Measurements from ENCODE around the gene TK1.
A peak's percentile ranks its signal among the peaks of the same experiment; 100 is the strongest.

The TK1 gene

GRCh38 chr17:78133179-78133951 is 53.5 kb downstream of the TK1 start:
- ChIA-PET POLR2A (ENCODE audit: low non-redundant PET) (no interaction called here), CTCF (interaction anchor here (1.3 kb wide), 1 partner anchor 53 kb away, joined by 3 read pairs; no protein-coding TSS in a partner anchor)
- no peak for TF ChIP-seq CTCF (conservative IDR thresholded peaks at IDR 0.05; ENCODE audit: low read depth)

GRCh38 chr17:78132767-78133178 is 54.1 kb downstream of the TK1 start:
- no peak for DNase-seq (ENCODE audit: low spot score)
- peak overlapping the region; percentile 44 for H3K27ac ChIP-seq
- CTCF ChIA-PET, result no interaction called here
- no peak for TF ChIP-seq CTCF (conservative IDR thresholded peaks at IDR 0.05; ENCODE audit: low read depth)
- POLR2A ChIA-PET (ENCODE audit: low non-redundant PET), result no interaction called here

More at GRCh38 chr17:78133179-78133951, 53.5 kb downstream of the TK1 start:
- no peak for DNase-seq (ENCODE audit: low spot score)
- peak overlapping the region; percentile 44 for H3K27ac ChIP-seq

- POLR2A ChIA-PET (ENCODE audit: low non-redundant PET), result no interaction called here
- no peak for TF ChIP-seq CTCF (conservative IDR thresholded peaks at IDR 0.05; ENCODE audit: low read depth)
- H3K27ac ChIP-seq, result peak overlapping the region; percentile 44
- DNase-seq (ENCODE audit: low spot score), result no peak
- CTCF ChIA-PET, result interaction anchor here (1.0 kb wide), 1 partner anchor 54 kb away, joined by 5 read pairs; the partner anchor contains the start of gene TK1
Observed at GRCh38 chr17:78132084-78132676, 54.7 kb downstream of the TK1 start.

GRCh38 chr17:78131172-78132083 is 55.4 kb downstream of the TK1 start:
- H3K27ac ChIP-seq, result peak overlapping the region; percentile 44; the same call in 1 of the 2 replicates
- ChIA-PET CTCF (interaction anchor here (0.5 to 1.0 kb wide), 2 partner anchors 28 to 55 kb away, joined by 3 to 5 read pairs; partner anchors contain the start of gene TK1), POLR2A (ENCODE audit: low non-redundant PET) (no interaction called here)
- no peak for DNase-seq (ENCODE audit: low spot score)
- TF ChIP-seq CTCF (conservative IDR thresholded peaks at IDR 0.05; ENCODE audit: low read depth), result no peak

- no peak for TF ChIP-seq CTCF (conservative IDR thresholded peaks at IDR 0.05; ENCODE audit: low read depth)
- no peak for DNase-seq (ENCODE audit: low spot score)
- H3K27ac ChIP-seq, result peak within 1 kb of the TSS; percentile 68
- ChIA-PET POLR2A (ENCODE audit: low non-redundant PET) (no interaction called here), CTCF (interaction anchor here (0.5 to 1.6 kb wide), 2 partner anchors 8 to 29 kb away, joined by 3 to 5 read pairs; no protein-coding TSS in a partner anchor)
Observed at GRCh38 chr17:78130437-78131101, 56.3 kb downstream of the TK1 start, which contains the start of gene TMC8. TSS of gene TMC8 (plus strand) at chr17:78130771. CDS start at chr17:78131589, 818 bp downstream.

Measured in RWPE1 (cell line).